ENCODE data around the gene SLAIN1.

Gene SLAIN1

DNA sequence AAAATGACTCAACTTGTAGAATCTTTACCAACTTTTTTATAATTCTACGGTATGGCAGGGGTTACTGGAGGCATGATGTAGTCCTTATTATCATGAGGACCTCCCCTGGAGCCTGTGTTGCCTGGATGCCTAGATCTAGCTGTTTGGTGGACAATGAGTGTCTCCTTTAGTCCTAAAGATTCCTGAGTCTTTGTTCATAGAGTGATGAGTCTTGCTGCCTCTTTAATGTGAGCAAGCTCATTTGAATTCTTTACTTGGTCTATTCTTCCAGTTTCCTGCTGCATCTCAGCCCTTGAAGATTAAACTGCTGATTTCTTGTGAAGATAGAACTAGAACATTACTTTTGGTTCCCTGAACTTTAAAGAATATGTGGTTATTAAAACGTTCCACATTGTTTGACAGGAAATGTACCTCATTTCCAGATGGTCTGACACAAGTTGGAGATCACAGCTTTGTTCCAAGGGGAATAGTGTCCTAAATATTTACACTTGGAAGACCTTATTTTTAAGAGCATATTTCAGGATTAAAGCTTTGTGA lies 51.9 kb downstream of the SLAIN1 start:
- no peak overlapping the region for H3K27ac ChIP-seq

DNA sequence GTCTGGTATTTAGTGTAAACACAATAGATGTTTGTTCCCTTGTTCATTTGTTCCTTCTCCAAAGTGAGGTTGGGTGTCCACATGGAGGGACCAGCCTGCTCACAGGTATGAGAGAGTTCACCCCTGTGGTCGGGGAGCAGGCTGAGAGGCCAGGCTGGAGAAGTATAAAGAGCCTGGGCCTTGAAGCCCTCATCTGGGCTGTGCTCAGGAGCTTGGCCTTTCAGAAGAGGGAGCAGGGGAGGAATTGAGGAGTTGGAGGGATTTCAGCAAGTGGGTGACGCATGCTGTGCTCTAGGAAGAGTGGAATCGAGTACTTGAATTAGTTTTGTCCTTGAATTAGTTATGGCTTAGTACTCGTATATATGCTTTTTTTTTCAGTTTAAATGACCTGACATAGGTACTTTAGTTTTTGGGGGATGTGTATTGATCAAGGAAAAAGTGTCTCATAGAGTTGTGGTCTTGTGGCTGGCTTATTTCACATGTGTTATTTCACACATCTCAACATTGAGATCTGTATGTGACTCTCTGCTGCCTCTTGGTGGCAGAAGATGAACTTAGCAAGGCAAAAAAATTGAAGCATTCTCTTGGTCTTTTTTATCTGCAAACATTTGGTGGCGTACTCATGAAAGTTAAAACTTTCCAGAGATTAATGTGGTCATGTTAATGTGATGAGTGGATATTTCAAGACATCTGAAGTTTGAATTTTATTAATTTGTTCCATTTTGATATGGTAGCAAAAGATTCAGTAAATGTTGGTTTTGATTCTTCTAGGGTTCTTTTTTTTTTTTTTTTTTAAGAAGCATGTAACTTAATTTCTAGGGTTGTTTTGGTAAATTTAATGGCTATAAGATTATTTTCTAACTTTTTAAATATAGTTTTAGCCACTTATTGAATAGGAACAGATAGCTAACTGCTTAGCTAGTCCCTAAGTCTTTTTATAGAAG lies 54.3 kb downstream of the SLAIN1 start:
- Histone ChIP-seq H3K36me3 (ENCODE audit: insufficient read depth) (no peaks in the 10 kb centered on the region), H3K27ac (no peak overlapping the region), H3K4me1 (ENCODE audit: low read depth, poor library complexity, severe bottlenecking) (peaks cover 6% of the 10 kb centered on the region), H4K20me1 (ENCODE audit: insufficient read depth) (no peaks in the 10 kb centered on the region), H3K4me2 (no peak overlapping the region), H3K79me2 (ENCODE audit: insufficient read depth, low read depth) (no peaks in the 10 kb centered on the region), H2AFZ (ENCODE audit: low read depth) (no peak overlapping the region), H3K9ac (no peak overlapping the region), H3K27me3 (ENCODE audit: insufficient read depth, low read depth) (no peaks in the 10 kb centered on the region), H3K4me3 (IDR thresholded peaks at IDR 0.05; ENCODE audit: insufficient read depth, low read depth, low read length) (no peak overlapping the region)
- TF ChIP-seq, protein P1, sequence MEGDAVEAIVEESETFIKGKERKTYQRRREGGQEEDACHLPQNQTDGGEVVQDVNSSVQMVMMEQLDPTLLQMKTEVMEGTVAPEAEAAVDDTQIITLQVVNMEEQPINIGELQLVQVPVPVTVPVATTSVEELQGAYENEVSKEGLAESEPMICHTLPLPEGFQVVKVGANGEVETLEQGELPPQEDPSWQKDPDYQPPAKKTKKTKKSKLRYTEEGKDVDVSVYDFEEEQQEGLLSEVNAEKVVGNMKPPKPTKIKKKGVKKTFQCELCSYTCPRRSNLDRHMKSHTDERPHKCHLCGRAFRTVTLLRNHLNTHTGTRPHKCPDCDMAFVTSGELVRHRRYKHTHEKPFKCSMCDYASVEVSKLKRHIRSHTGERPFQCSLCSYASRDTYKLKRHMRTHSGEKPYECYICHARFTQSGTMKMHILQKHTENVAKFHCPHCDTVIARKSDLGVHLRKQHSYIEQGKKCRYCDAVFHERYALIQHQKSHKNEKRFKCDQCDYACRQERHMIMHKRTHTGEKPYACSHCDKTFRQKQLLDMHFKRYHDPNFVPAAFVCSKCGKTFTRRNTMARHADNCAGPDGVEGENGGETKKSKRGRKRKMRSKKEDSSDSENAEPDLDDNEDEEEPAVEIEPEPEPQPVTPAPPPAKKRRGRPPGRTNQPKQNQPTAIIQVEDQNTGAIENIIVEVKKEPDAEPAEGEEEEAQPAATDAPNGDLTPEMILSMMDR (conservative IDR thresholded peaks at IDR 0.05; ENCODE audit: low read depth, low read length) = peak; percentile 76

More for the DNA sequence above, 51.9 kb downstream of the SLAIN1 start:
- Histone ChIP-seq H3K27me3 (ENCODE audit: insufficient read depth, low read depth) (no peaks in the 10 kb centered on the region), H4K20me1 (ENCODE audit: insufficient read depth) (no peaks in the 10 kb centered on the region), H3K9ac (no peak overlapping the region), H2AFZ (ENCODE audit: low read depth) (no peak overlapping the region), H3K4me3 (IDR thresholded peaks at IDR 0.05; ENCODE audit: insufficient read depth, low read depth, low read length) (no peak overlapping the region), H3K36me3 (ENCODE audit: insufficient read depth) (no peaks in the 10 kb centered on the region), H3K79me2 (ENCODE audit: insufficient read depth, low read depth) (no peaks in the 10 kb centered on the region), H3K4me2 (no peak overlapping the region), H3K4me1 (ENCODE audit: low read depth, poor library complexity, severe bottlenecking) (peaks cover 6% of the 10 kb centered on the region)
- TF ChIP-seq, protein P1 (conservative IDR thresholded peaks at IDR 0.05; ENCODE audit: low read depth, low read length) = no peak

DNA sequence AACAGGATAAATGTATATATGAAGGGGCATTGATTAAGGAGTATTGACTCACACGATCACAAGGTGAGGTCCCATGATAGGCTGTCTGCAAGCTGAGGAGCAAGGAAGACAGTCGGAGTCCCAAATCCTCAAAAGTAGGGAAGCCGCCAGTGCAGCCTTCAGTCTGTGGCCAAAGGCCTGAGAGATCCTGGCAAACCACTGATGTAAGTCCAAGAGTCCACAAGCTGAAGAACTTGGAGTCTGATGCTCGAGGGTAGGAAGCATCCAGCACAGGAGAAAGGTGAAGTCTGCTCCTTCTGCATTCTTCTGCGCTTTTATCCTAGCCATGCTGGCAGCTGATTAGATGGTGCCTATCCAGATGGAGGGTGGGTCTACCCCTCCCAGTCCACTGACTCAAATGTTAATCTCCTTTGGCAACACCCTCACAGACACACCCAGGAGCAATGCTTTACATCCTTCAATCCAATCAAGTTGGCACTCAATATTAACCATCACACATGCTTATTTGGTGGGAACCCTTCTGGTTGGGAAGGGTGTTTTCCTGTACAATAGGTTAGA lies 55.1 kb downstream of the SLAIN1 start:
- H3K79me2 ChIP-seq (ENCODE audit: insufficient read depth, low read depth) = no peaks in the 10 kb centered on the region
- peaks cover 6% of the 10 kb centered on the region for H3K4me1 ChIP-seq (ENCODE audit: low read depth, poor library complexity, severe bottlenecking)
- H3K4me3 ChIP-seq (IDR thresholded peaks at IDR 0.05; ENCODE audit: insufficient read depth, low read depth, low read length) = no peak overlapping the region
- H3K4me2 ChIP-seq = no peak overlapping the region
- H2AFZ ChIP-seq (ENCODE audit: low read depth) = no peak overlapping the region
- no peak overlapping the region for H3K27ac ChIP-seq
- TF ChIP-seq, protein P1 (conservative IDR thresholded peaks at IDR 0.05; ENCODE audit: low read depth, low read length) = no peak
- H3K9ac ChIP-seq = no peak overlapping the region
- H3K36me3 ChIP-seq (ENCODE audit: insufficient read depth) = no peaks in the 10 kb centered on the region
- no peaks in the 10 kb centered on the region for H4K20me1 ChIP-seq (ENCODE audit: insufficient read depth)
- H3K27me3 ChIP-seq (ENCODE audit: insufficient read depth, low read depth) = no peaks in the 10 kb centered on the region

DNA sequence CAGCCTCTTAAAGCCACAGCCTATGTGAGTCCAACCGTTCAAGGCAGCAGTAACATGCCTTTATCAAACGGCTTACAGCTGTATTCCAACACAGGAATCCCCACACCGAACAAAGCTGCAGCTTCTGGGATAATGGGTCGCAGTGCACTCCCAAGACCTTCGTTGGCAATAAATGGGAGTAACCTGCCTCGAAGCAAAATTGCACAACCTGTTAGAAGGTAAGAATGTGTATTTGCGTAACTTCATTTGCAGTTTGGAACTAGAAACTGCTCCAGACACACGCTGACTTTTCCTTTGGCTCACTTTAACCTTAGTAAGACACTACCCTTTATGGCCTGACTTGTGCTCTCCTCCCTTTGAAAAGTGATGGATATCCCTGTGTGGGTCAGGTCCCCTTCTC lies 63.4 kb downstream of the SLAIN1 start:
- Histone ChIP-seq H3K27me3 (ENCODE audit: insufficient read depth, low read depth) (no peaks in the 10 kb centered on the region), H3K36me3 (ENCODE audit: insufficient read depth) (no peaks in the 10 kb centered on the region), H3K27ac (no peak overlapping the region), H3K79me2 (ENCODE audit: insufficient read depth, low read depth) (no peaks in the 10 kb centered on the region), H3K4me3 (IDR thresholded peaks at IDR 0.05; ENCODE audit: insufficient read depth, low read depth, low read length) (no peak overlapping the region), H3K4me2 (no peak overlapping the region), H4K20me1 (ENCODE audit: insufficient read depth) (no peaks in the 10 kb centered on the region), H3K4me1 (ENCODE audit: low read depth, poor library complexity, severe bottlenecking) (no peaks in the 10 kb centered on the region), H3K9ac (no peak overlapping the region), H2AFZ (ENCODE audit: low read depth) (no peak overlapping the region)
- TF ChIP-seq, protein P1 (conservative IDR thresholded peaks at IDR 0.05; ENCODE audit: low read depth, low read length) = no peak

Measured in KMS-11 (cell line).